HG02970 (cell line): ENCODE results near the gene CLDN25.
"Not testable (repeated sequence)": the region's sequence is repeated elsewhere in the genome, so short reads cannot be mapped to it uniquely, and the experiment has no call there.

ENCODE experiments used
- ATAC-seq: cut with Tn5 transposase; IDR thresholded peaks from one replicate; pipeline ENCODE4 v1.9.1; 2021; ENCODE audit warnings: mild to moderate bottlenecking, moderate library complexity, moderate number of reproducible peaks; ENCODE audit not compliant: unreplicated experiment, low FRiP score

Gene CLDN25

DNA sequence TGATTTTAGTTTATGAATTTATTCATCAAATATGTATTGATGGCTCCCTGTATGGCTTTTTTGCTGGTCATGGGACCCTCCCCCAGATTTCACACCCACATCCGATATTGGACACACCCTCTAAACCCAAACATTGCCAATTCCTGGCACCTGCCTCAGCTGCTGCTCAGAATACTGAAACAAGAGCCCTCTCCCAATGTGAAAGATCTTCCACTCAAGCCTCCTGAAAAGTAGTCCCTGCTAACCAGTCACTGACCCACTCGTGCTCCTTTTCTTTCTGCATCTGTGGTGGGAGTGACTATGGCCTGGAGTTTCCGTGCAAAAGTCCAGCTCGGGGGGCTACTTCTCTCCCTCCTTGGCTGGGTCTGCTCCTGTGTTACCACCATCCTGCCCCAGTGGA is at the start of gene CLDN25:
Gene CLDN25, plus strand, starts transcription at position 301 of the 400 bp plus-strand sequence. Its CDS starts 0 bp downstream, at position 301.
- no peak for ATAC-seq

DNA sequence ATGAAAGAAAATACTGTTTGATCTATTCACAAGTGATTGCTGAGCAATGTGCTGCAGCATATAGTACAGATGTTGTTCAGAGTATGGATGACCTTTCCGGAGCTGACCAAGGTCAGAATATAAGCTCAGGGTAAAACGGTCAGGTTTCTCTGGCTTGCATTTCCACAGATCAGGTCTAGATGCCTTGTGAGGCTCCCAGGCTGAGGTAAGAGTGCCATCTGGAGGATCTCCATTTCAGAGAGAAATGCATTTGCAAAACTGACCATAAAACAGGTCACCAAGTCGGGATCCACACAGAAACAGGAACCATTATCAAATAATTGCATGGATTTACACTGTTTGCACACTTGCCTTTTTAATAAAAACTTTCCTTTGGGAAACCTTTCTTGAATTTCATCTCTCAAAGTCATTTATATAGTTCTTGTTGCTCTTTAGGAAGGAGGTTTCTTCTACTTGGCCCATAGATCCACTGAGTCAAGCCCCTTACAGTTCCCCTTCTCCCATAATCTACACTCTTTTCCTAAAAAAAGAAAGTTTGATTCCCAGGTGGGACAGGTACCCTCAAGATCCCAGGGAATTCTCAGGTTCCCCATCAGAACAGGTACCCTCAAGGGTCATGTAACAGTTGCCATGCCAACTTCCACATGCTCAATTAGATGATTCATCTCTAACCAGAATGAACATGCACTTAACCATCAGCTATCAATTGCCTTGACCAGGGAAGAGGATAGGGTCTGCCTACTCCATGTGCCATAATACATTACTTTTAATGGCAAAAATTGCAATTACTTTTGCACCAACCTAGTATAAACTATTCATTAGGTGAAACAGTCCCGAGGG is 48.5 kb upstream of the CLDN25 start:
- ATAC-seq = no peak

DNA sequence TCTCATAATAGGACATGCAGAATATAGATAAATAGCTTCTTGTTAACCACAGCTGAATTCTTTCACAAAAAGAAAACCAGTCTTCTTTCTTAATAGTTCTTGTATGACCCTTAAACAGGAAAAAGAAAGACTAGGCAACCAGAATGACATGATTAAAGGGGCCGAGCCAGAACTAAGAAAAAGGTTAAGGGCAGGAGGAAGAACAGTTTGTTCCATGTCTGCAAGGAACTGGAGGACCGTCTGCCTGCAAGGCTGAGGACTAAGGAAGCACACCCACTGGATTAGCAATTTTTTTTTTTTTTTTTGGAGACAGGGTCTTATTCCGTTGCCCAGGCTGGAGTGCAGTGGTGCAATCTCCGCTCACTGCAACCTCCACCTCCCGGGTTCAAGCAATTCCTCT is 47.5 kb upstream of the CLDN25 start:
- no peak for ATAC-seq

DNA sequence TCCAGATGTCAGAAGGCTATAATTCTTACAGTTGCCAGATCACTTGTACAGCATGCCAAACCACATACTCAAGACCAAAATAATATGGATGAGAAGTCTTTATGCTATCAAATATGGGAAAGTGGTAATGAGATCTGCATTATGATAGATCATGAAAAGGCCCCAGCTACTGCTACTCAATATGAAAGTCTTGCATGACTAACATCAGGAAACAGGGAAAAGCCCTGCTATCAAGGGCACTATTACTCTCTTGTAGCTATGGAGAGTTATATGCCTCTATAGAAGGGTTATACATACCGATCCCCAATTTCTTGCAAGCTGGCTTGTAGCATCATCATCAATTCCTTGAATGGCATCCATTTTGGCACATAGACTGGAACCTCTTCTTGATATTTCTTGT is 43.3 kb upstream of the CLDN25 start:
- ATAC-seq = no peak

DNA sequence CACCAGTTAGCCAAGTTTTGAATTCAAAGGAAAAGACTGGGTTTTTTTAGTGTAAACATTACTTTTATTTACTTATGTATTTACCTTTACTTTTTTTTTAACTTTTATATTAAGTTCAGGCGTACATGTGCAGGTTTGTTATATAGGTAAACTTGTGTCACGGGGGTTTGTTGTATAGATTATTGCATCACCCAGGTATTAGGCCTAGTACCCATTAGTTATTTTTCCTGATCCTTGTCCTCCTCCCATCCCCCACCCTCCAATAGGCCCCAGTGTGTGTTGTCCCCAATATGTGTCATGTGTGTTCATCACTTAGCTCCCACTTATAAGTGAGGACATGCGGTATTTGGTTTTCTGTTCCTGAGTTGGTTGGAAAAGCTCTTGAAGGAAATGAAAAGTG is 26.7 kb upstream of the CLDN25 start:
- no peak for ATAC-seq

DNA sequence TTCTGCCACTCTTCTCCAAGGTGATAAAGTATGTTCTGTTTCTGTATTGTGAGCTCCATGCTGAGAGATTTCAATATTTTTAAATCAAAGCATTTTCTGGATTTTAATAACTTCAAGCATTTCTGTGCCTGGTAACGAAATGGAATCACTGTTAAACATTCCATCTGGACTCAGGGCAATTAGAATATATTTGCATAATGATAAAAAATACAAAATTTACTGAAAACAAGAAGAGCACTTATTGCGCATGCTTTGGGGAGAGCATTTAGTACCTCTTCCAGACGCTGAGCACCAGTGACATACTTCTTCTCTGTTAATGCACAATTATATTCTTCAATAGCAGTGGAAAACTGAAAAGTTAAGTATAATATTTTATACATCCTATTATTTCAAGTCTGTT is 19.4 kb upstream of the CLDN25 start:
- no peak for ATAC-seq

DNA sequence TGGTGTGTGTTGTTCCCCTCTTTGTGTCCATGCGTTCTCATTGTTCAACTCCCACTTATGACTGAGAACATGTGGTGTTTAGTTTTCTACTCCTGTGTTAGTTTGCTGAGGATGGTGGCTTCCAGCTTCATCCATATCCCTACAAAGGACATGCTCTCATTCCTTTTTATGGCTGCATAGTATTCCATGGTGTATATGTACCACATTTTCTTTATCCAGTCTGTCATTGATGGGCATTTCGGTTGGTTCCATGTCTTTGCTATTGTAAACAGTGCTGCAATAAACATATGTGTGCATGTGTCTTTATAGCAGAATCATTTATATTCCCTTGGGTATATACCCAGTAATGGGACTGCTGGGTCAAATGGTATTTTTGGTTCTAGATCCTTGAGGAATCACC is 16.6 kb upstream of the CLDN25 start:
- ATAC-seq = not testable (repeated sequence)

DNA sequence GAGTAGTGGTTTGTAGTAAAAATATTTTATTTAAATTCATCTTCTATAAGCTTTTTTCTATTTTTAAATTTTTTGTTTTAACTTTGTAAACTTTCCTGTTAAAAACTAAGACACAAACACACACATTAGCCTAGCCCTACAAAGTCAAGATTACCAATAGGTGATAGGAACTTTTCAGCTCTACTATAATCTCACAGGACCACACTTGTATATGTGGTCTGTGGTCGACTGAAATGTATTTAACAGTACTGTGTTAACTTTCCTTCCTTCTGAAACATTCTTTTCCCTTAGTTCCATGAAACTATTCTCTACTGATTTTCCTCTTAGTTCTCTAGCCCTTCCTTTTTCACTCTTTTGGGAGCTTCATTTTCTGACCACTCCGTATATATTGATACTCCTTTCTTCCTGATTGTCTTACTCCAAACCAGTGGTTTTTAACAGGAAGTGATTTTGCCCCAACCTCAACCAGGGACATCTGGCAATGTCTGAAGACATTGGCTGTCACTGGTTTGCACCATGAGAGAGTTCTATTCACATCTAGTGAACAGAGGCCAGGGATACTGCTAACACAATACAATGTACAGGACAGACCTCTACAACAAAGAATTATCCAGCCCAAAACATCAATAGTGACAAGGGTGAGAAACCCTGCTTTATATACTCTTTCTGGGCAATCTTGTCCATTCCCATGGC is 14.9 kb upstream of the CLDN25 start:
- no peak for ATAC-seq

DNA sequence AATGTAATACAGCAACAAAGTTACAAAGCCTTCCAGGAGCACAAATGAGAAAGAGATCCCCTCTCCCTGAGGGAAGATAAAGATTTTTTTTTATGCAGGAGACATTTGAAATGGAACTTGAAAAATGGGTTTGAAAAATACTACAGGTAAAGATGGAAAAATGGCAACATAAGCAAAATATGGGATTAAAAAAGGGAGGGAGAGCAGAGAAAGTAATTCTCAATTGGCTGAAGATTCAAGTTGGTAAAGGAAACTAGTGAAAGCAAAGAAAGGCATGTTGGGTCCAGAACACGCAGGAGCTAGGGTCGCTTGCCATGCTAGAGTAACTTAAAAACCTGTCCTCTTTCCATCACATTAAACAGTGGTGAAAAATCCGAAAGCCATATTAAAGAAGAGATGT is 7.6 kb upstream of the CLDN25 start:
- ATAC-seq = no peak

DNA sequence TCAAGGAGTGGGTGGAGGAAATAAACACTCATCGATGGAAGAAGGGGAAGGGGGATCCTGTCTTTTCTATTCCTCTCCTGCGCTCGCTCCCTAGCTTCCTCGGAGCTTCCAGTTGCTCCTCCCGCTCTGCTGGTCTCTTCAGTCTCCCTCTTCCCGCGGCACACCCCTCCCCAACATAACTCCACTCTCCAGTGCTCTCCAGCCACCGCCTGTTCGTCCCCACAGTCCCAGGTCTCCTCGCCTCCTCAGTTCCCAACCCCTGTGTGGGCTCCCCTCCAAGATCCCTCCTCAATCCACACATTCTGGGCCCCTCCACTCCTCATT is 6.5 kb upstream of the CLDN25 start:
- no peak for ATAC-seq

DNA sequence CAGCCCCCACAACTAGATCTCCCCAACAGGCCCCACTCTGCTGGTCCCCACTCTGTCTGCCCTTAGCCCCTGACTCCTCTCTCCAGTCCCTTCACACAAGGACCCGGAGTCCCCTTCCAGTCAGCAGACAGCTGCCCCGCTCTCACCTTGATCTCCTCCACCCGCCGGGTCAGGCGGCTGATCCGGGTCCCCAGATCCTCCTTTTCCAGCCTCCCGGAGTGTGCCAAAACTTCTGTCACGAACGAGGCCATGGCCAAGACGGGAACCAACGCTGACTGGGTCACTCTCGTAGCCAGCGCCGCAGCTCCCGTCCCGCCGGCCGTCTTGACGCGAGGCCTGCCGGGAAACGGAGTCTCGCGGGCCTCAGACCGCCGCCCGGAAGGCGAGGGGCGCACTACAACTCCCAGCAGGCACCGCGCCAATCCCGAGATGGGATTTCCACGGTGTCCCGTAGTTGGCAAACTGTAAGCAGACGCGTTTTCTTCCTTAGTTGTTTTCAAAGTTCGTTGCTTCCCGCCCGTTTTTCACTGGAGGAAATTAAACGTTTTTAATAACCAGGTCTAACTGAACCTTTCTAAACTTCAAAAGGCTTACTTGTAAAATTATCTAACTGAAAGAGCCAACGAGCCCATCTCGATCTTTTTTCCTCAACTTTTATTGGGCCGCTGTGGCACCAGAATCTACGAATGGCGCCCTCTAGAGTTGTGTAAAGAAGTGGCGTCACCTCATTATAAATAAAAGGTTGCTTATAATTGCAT is 6.0 kb upstream of the CLDN25 start, which contains the start of gene ZW10:
Gene ZW10, minus strand, starts transcription at position 277 of the 758 bp plus-strand sequence. Its CDS starts 26 bp downstream, at position 251.
- ATAC-seq = peak; percentile 98

DNA sequence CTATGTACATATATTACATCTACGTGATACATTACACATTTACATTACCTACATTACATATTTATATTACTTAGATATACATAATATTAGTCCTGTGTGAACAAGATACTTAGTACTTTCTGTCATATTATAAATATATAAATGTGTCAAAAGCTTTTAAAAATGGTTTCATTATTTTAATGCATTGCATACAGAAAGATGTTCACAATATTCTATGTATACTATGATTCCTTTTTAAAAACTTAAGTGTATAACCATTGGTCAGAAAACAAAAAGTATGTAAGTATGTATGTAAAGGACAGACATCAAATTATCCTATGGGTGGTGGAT is 5.5 kb upstream of the CLDN25 start:
- ATAC-seq = no peak

DNA sequence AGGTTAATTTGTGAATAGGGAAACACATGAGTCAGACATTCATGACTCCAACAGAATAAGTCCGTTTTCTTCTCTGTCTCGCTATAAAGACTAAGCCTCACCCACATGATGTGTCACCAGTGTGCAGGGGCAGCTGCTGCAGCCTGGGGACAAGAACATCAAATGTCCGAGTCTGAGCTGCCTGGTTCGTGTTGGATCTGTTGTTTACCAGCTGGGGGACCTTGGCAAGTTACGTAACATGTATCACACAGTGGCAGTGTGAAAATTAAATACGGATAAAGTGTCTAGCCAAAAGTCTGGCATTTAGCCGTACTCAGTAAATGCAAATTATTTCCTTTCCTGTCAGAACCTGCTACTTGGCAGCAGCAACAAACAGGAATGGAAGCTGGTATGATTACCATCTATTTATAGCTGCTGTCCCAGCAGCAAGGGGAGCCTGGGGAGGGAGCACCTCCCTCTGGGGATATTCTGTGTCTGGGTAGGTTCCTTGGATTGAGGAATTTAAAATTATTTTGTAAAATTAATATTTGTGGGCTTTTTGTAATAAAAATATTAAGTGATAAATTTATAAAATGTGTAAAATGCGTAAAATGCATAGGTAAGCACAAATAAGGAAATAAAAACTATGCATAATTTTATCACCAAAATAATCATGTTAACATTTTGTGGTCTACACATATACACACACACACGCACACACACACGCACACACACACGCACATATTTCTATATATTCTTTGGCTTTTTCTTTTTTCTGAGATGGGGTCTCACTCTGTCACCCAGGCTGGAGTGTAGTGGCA is 1.3 kb upstream of the CLDN25 start:
- no peak for ATAC-seq

DNA sequence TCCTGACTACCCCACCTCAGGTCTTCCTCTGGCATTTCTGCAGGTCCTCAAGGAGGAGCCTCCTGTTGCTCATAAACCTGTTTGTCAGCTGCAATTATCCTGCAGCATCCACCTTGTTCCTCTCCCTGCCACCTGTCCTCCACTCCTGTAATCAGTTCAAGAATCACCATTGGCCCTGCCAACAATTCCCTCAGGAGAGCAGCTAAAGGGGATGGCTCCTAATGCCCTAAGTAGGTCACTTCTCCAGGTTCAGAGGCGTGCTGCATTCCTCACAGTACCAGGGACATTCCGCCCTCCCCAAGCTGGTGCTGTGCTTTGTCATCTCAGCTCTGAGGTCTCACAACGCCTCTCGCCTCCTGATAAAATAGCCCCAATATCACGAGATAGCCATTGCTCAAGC is 2.1 kb downstream of the CLDN25 start:
- ATAC-seq = no peak

DNA sequence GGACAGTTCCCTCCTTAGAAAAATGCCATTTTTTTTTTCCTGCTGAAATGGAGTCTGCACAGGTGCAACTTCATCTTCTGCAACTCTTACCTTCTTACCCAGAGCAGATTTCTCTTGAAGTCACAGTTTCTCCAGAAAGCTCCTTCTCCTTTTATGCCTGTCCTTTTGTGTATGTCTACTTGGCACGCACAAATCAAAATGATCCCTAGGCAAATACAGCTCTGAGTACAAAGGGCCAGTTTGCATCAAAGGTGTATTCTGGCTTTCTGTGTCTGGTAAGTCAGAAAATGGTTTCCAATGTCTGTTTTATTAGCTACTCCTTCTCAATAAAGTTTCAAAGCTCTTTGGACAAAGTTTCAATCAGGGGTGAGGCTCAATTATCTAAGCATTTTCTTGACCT is 2.5 kb downstream of the CLDN25 start:
- ATAC-seq = no peak

DNA sequence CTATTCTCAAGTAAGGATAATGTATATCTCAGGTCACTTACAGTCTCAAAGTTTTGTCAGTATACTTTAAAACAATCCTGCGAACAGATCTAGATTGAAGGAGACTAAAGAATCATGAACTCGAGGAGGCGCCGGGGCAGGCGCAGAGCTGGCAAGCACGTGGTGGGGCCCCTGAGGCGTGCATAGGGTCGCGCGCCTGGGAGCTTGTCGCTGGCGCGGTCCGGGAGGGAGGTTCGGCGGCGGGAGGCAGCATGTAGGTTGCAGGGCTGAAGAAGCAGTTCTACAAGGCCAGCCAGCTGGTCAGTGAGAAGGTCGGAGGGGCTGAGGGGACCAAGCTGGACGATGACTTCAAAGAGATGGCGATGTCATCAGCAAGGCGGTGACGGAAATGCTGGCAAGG is 9.4 kb downstream of the CLDN25 start:
- ATAC-seq = not testable (repeated sequence)

DNA sequence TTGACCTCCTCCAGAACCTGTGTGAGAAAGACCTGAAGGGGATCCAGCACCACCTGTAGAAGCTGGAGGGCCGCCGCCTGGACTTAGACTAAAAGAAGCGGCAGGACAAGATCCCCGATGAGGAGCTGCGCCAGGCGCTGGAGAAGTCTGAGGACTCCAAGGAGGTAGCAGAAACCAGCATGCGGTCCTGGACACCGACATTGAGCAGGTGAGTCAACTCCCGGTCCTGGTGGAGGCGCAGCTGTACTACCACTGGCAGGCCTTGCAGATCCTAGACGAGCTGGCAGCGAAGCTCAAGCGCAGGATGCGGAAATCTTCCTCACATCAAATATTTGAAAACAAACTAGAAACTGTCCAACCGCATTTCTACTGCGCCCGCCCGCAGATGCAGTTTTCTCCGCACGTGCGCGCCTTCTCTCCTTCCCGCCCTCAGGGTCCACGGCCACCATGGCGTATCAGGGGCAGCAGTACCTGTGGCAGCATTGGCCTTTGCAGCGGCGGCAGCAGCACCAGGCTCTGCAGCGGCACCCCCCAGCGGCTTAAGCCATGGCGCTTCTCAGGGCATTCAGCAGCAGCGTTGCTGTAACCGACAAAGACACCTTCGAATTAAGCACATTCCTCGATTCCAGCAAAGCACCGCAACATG is 10.2 kb downstream of the CLDN25 start:
- no peak for ATAC-seq

DNA sequence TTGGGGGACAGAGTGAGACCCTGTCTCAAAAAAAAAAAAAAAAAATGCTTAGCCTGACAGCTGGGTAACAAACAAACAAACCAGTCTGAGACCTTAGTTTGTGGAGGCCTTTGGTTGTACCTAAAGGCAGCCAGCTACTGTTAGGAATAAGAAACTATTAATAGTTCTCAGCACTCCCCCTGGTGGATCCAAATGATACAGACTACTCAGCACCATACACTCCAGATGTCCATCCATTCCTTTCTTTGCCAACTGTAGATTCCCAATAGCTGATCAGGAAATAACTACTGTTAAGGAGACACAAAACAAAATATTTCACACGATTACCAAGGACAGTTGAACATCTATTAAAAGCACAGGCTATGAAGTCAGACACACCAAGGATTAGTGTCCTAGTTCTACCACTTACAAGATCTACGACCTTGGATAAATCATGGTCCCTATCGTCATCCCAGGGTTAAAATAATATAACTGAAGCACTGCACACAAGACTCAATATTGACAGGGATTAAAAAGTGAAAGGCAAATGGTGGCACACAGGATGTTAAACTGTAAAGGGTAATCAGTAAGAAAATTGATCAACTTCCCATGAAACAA is 17.2 kb downstream of the CLDN25 start:
- no peak for ATAC-seq

DNA sequence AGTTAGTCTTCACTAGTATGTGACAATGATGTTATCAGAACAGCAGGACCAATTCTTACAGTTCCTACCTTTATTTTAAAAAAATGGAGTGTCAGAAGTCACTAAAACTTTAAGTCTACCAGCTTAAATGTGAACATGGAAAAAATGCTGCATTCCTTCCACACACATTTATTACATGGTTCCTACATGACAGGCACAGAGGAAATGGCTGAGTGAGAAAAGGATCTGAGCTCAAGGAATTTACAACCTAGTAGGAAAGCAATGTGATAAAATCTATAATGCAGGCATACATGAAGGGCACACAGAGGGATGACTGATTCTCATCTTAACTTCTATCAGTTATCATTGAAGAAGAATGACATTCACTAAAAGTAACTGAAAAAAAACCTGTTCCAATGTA is 23.0 kb downstream of the CLDN25 start:
- ATAC-seq = no peak

DNA sequence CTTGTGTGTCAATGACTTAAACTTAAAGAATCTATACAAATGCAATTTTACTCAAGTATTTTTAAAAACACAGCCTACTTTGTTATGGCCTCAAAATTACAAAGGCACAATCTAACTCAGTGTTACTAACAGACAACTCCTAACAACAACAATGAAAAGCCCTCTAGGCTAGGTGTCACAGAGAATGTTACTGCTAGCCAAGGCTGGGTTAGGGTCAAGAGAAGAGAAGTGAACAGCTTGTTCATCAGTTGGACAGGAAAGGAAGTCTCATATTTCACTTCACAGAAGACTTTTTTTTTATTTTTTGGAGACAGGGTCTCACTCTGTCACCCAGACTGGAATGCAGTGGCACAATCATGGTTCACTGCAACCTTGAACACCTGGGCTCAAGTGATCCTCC is 26.0 kb downstream of the CLDN25 start:
- no peak for ATAC-seq
